ENCODE data around the gene FKBP8.

The FKBP8 gene

DNA sequence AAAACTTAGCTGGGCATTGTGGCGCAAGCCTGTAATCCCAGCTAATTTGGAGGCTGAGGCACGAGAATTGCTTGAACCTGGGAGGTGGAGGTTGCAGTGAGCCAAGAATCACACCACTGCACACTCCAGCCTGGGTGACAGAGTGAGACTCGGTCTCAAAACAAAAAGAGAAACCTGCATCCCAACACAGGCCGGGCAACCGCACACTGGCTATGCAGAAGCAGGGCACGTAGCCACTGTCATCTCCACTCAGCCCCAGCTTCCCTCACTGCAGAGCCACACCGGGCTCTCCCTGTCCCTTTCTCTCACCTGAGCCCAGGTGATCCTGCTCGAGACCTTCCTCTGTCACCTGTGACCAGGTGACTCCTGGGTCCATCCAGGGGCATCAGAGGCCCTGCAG is 33.2 kb downstream of the FKBP8 start:
- no peaks in the 10 kb centered on the region for H3K27me3 ChIP-seq (replicated peaks; ENCODE audit: control insufficient read depth, insufficient read depth, low read length, poor library complexity, severe bottlenecking)
- H3K4me3 ChIP-seq (ENCODE audit: insufficient read depth, low read depth, low read length, poor library complexity, severe bottlenecking) = no peak overlapping the region
- no peaks in the 10 kb centered on the region for H3K9me3 ChIP-seq (ENCODE audit: control insufficient read depth, low read length)
- H3K4me1 ChIP-seq (ENCODE audit: control insufficient read depth, insufficient read depth, low read length, poor library complexity, severe bottlenecking) = peaks cover 64% of the 10 kb centered on the region
- no peak for DNase-seq
- no peaks in the 10 kb centered on the region for H3K36me3 ChIP-seq (ENCODE audit: control insufficient read depth, insufficient read depth, low read length)
- H3K27ac ChIP-seq (ENCODE audit: insufficient read depth, low read length, poor library complexity, severe bottlenecking) = no peak overlapping the region

DNA sequence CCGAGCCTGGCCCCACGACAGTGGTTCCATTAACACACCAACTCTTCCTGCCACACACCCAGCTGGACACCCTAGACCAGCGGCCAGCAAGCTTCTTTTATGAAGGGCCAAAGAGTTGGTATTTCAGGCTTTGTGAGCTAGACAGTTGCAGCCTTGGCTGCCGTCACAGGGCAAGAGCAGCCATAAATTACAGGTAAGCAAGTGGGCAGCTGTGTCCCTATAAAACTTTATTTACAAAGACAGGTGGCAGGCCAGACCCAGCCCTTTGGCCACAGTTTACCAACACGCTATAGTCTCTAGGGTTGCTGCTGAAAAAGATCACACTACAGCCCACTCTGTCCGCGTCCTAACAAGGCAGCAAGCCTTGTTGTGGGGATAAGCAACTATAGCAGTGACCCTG is 34.8 kb downstream of the FKBP8 start:
- Histone ChIP-seq H3K27ac (ENCODE audit: insufficient read depth, low read length, poor library complexity, severe bottlenecking) (peak overlapping the region; percentile 27), H3K9me3 (ENCODE audit: control insufficient read depth, low read length) (no peaks in the 10 kb centered on the region), H3K27me3 (replicated peaks; ENCODE audit: control insufficient read depth, insufficient read depth, low read length, poor library complexity, severe bottlenecking) (no peaks in the 10 kb centered on the region), H3K4me3 (ENCODE audit: insufficient read depth, low read depth, low read length, poor library complexity, severe bottlenecking) (no peak overlapping the region), H3K36me3 (ENCODE audit: control insufficient read depth, insufficient read depth, low read length) (no peaks in the 10 kb centered on the region), H3K4me1 (ENCODE audit: control insufficient read depth, insufficient read depth, low read length, poor library complexity, severe bottlenecking) (peaks cover 71% of the 10 kb centered on the region)
- no peak for DNase-seq

DNA sequence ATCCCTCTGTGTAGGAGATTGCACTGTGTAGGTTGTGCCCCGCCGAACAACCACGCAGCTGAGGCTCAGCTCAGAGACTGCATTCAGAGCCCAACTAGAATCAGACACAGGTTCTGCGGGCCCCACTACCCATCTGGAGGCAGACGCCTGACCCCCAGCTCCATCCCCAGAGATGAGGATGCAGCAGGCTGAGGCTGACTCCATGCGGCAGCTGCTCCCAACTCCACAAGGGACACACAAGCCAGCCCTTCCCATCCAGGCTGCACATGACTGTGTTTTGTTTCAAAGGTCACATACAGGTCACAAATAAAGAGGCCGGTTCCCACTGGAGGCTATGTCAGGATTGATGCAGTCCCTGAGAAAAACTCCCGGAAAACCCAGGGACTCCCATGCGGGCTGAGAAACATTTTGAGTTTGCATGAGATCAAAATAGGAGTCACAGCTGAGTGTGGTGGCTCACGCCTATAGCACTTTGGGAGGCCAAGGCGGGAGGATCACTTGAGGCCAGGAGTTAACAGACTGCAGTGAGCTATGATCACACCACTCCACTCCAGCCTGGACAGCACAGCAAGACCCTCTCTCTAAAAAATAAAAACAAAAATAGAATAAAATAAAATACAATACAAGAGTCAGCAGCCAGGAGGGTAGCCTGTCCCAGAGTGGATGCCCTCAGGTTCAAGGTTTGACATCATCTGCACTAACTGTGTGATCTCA is 35.5 kb downstream of the FKBP8 start:
- H3K9me3 ChIP-seq (ENCODE audit: control insufficient read depth, low read length) = no peaks in the 10 kb centered on the region
- peaks cover 72% of the 10 kb centered on the region for H3K4me1 ChIP-seq (ENCODE audit: control insufficient read depth, insufficient read depth, low read length, poor library complexity, severe bottlenecking)
- no peak for DNase-seq
- H3K27me3 ChIP-seq (replicated peaks; ENCODE audit: control insufficient read depth, insufficient read depth, low read length, poor library complexity, severe bottlenecking) = no peaks in the 10 kb centered on the region
- H3K4me3 ChIP-seq (ENCODE audit: insufficient read depth, low read depth, low read length, poor library complexity, severe bottlenecking) = no peak overlapping the region
- peak overlapping the region; percentile 66 for H3K27ac ChIP-seq (ENCODE audit: insufficient read depth, low read length, poor library complexity, severe bottlenecking)
- no peaks in the 10 kb centered on the region for H3K36me3 ChIP-seq (ENCODE audit: control insufficient read depth, insufficient read depth, low read length)

DNA sequence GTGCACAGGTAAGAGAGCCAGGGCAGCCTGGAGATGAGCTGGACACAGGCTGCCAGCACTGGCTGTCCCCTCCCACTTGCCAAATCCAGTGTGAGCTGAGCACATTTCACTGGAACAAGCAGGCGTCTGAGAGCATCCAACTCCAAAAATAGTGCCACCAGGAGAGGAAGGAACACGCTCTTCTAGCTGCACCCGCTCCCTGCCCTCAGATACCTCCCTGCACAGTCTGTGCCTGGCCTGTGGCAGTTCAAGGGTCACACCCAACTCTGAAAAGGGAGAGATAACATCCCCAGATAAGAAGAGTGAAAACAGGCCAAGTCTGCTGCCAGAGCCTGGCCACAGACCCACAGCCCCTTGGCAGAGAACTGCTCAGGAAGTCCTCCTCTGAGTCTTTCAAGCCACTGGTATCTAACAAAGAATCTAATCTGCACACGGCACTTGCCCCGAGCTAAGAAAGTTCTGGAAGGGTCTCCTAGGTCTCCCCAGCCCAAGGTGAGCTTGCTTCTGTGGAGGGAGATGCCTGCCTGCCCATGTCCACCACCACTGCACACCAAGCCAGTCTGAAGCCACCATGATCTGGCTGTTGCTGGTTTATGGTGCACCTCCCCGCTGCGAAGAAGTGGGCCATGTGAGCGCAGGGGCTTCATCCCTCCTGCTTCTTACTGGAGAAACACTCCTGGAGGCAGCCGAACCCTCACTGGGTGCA is 36.2 kb downstream of the FKBP8 start:
- Histone ChIP-seq H3K36me3 (ENCODE audit: control insufficient read depth, insufficient read depth, low read length) (no peaks in the 10 kb centered on the region), H3K27ac (ENCODE audit: insufficient read depth, low read length, poor library complexity, severe bottlenecking) (peak overlapping the region; percentile 66), H3K27me3 (replicated peaks; ENCODE audit: control insufficient read depth, insufficient read depth, low read length, poor library complexity, severe bottlenecking) (no peaks in the 10 kb centered on the region)

DNA sequence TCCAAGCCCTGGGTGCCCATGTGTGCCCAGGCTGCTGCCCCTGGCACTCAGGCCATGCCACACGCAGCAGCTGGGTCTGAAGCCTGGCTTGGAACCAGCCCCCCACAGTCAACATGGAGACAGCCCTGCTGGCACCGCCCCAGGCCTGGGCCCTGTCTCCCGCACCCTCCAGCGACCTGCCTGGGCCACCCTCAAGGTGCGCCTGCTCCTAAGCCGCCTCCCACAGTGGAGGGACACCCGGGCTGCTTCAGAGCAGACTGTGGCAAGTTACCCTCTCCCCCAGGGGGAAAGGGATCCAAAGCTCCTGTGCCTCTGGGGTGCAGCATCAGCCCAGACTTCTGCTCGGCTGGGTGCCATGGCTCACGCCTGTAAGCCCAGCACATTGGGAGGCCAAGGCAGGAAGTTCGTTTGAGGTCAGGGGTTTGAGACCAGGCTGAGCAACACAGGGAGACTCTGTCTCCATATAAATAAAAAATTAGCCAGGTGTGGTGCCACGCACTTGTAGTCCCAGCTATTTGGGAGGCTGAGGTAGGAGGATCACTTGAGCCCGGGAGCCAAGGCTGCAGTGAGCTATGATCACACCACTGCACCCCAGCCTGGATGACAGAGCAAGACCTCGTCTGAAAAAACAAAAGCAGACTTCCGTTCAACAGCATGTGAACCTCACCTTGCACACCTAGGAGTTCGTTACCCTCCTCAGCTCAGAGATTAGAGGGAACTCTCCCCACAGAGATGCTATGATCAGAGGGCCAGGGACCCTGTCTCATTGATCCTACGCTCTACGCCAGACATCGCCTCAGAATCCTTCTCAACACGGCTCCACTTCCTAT is 37.1 kb downstream of the FKBP8 start:
- H3K4me1 ChIP-seq (ENCODE audit: control insufficient read depth, insufficient read depth, low read length, poor library complexity, severe bottlenecking) = peaks cover 80% of the 10 kb centered on the region
- H3K4me3 ChIP-seq (ENCODE audit: insufficient read depth, low read depth, low read length, poor library complexity, severe bottlenecking) = peak overlapping the region; percentile 30
- no peaks in the 10 kb centered on the region for H3K9me3 ChIP-seq (ENCODE audit: control insufficient read depth, low read length)
- no peaks in the 10 kb centered on the region for H3K27me3 ChIP-seq (replicated peaks; ENCODE audit: control insufficient read depth, insufficient read depth, low read length, poor library complexity, severe bottlenecking)
- DNase-seq = peak in 1 of 3 donors; percentile 30
- H3K27ac ChIP-seq (ENCODE audit: insufficient read depth, low read length, poor library complexity, severe bottlenecking) = peak overlapping the region; percentile 66
- H3K36me3 ChIP-seq (ENCODE audit: control insufficient read depth, insufficient read depth, low read length) = no peaks in the 10 kb centered on the region

More for the DNA sequence above, 36.2 kb downstream of the FKBP8 start:
- Histone ChIP-seq H3K4me1 (ENCODE audit: control insufficient read depth, insufficient read depth, low read length, poor library complexity, severe bottlenecking) (peaks cover 77% of the 10 kb centered on the region), H3K4me3 (ENCODE audit: insufficient read depth, low read depth, low read length, poor library complexity, severe bottlenecking) (peak overlapping the region; percentile 30), H3K9me3 (ENCODE audit: control insufficient read depth, low read length) (no peaks in the 10 kb centered on the region)
- peak; percentile 40 to 44 (median 41) for DNase-seq

DNA sequence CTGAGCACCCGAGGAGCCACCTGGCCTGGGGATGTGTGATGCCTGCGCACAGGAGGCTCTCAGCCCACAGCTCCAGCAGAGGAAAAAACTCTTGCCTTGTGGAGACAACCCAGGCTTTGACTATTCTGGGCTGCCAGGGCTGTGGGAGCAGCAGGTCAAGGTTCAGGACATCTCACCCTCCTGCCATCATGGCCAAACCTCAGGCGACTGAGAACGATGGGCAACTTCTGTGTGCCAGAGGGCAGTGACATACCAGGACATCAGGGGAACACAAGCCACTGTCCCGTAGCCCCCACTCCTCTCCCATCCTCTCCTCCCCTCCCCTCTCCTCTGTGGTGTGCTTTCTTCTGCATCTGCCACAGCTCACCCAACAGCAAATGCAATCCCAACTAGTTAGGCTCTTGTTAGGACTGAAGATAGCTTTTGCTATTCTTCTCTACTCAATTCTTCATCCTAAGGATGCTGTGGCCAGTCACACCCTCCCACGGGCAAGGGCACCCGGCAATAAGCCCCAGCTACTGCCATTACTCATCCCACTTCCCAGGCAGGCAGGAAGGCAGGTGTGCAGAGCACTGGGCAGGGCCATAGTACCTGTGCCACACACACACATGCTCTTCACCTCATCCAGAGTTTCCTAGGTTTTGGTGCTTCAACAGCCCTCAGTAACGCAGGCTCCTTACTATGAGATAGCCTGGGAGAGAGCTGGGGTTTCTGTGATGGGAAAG is 38.3 kb downstream of the FKBP8 start:
- Histone ChIP-seq H3K27ac (ENCODE audit: insufficient read depth, low read length, poor library complexity, severe bottlenecking) (peak overlapping the region; percentile 66), H3K4me3 (ENCODE audit: insufficient read depth, low read depth, low read length, poor library complexity, severe bottlenecking) (no peak overlapping the region), H3K36me3 (ENCODE audit: control insufficient read depth, insufficient read depth, low read length) (no peaks in the 10 kb centered on the region), H3K4me1 (ENCODE audit: control insufficient read depth, insufficient read depth, low read length, poor library complexity, severe bottlenecking) (peaks cover 80% of the 10 kb centered on the region), H3K27me3 (replicated peaks; ENCODE audit: control insufficient read depth, insufficient read depth, low read length, poor library complexity, severe bottlenecking) (no peaks in the 10 kb centered on the region), H3K9me3 (ENCODE audit: control insufficient read depth, low read length) (no peaks in the 10 kb centered on the region)
- DNase-seq = no peak

DNA sequence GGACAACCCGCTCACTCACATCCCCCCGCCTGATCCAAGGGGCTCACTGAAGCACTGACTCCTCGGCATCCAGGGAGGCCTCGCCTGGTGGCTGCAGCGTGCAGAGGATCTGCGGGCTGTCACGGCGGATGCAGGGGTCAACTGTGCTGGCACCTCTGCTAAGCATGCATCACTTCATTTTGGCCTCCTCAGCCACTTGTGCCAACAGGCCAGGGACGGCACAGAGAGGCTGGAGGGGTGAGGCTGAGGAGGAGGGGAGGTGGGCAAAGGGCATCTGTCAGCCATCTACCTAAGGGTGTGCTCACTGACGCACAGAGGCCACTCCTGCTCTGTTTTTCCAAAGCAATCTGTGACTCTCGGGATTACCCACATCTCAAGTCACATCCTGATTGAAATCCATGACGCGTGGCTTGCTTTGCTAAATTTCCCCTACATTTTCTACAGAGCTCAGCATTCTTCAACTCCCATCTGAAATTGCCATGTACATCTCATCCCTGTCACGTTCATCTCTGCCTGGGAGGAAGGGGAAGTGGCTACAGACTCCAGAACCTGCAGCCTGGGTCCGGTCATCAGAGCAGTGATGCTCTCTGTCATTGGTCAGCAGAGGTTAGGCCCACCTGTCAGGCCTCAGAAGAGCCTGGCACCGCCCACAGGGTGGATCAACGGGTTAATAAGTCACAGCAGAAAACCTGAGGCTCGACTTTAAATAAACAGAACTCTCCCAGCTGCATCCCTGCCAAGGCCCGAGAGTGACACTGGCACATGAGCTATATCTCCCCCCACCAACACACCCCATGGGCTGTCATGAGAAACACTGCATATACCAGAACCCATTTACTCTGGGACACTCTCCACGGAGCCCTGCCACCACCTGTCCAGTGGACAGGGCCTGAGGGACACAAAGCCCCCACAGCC is 39.1 kb downstream of the FKBP8 start:
- H3K4me1 ChIP-seq (ENCODE audit: control insufficient read depth, insufficient read depth, low read length, poor library complexity, severe bottlenecking) = peaks cover 80% of the 10 kb centered on the region
- H3K27me3 ChIP-seq (replicated peaks; ENCODE audit: control insufficient read depth, insufficient read depth, low read length, poor library complexity, severe bottlenecking) = no peaks in the 10 kb centered on the region
- DNase-seq = no peak
- H3K4me3 ChIP-seq (ENCODE audit: insufficient read depth, low read depth, low read length, poor library complexity, severe bottlenecking) = no peak overlapping the region
- peak overlapping the region; percentile 66 for H3K27ac ChIP-seq (ENCODE audit: insufficient read depth, low read length, poor library complexity, severe bottlenecking)
- no peaks in the 10 kb centered on the region for H3K9me3 ChIP-seq (ENCODE audit: control insufficient read depth, low read length)
- no peaks in the 10 kb centered on the region for H3K36me3 ChIP-seq (ENCODE audit: control insufficient read depth, insufficient read depth, low read length)

DNA sequence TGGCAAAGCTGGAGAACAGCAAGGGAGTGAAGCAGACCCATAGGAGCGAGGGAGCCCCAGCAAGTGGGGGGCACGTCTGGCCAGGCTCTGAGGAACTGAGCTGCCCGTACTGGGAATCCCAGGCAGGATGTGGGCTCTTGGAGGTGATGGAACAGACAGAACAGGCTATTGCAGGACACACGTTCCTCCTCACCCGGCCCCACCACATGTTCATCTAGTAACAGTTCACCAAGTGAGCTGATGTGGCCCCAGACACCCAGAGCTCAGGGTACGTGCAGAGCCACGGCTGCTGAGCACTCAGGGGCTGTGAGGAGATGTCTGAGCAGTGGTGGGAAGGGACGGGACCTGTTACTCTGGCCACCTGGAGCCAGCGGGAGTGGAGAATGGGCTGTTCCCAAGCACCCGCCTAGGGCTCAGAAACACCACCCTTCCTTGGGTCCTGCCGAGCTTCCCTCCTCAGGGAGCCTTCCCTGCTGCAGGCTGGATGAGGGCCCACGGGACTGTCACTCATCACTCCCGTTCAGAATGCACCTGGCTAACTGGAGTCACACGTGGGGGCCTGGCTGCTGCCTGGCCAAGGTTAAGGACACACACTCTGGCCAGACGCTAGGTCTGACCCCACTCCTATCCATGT is 39.9 kb downstream of the FKBP8 start:
- Histone ChIP-seq H3K27me3 (replicated peaks; ENCODE audit: control insufficient read depth, insufficient read depth, low read length, poor library complexity, severe bottlenecking) (no peaks in the 10 kb centered on the region), H3K36me3 (ENCODE audit: control insufficient read depth, insufficient read depth, low read length) (no peaks in the 10 kb centered on the region), H3K27ac (ENCODE audit: insufficient read depth, low read length, poor library complexity, severe bottlenecking) (no peak overlapping the region), H3K4me3 (ENCODE audit: insufficient read depth, low read depth, low read length, poor library complexity, severe bottlenecking) (no peak overlapping the region), H3K4me1 (ENCODE audit: control insufficient read depth, insufficient read depth, low read length, poor library complexity, severe bottlenecking) (peaks cover 78% of the 10 kb centered on the region), H3K9me3 (ENCODE audit: control insufficient read depth, low read length) (no peaks in the 10 kb centered on the region)
- no peak for DNase-seq
